GM21423 (cell line): ENCODE results near the gene DIRAS1.
"Not testable (repeated sequence)": the region's sequence is repeated elsewhere in the genome, so short reads cannot be mapped to it uniquely, and the experiment has no call there.

ENCODE experiments used
- ATAC-seq: cut with Tn5 transposase; IDR thresholded peaks from one replicate; pipeline ENCODE4 v1.9.1; 2021; ENCODE audit warnings: mild to moderate bottlenecking, moderate library complexity; ENCODE audit not compliant: unreplicated experiment

DIRAS1 gene

GRCh38 chr19:2714102-2714501 is 7.1 kb downstream of the DIRAS1 start:
- not testable (repeated sequence) for ATAC-seq

GRCh38 chr19:2713170-2713569 is 8.0 kb downstream of the DIRAS1 start:
- not testable (repeated sequence) for ATAC-seq

DNA sequence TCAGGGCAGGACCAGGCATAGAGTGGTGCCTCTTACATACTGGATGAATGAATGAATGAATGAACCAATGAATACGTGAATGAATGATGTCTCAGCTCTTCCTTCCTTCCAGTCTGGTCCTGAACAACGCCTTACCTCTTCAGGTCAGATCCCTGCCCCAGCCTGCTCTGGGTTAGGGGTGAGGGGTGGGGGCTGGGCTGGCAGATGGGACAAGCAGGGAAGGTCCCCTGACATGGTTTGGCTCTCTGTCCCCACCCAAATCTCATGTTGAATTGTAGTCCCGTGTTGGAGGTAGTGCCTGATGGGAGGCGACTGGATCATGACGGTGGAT is 9.3 kb downstream of the DIRAS1 start:
- ATAC-seq: no peak

GRCh38 chr19:2711172-2711874 is 9.8 kb downstream of the DIRAS1 start:
- no peak for ATAC-seq

DNA sequence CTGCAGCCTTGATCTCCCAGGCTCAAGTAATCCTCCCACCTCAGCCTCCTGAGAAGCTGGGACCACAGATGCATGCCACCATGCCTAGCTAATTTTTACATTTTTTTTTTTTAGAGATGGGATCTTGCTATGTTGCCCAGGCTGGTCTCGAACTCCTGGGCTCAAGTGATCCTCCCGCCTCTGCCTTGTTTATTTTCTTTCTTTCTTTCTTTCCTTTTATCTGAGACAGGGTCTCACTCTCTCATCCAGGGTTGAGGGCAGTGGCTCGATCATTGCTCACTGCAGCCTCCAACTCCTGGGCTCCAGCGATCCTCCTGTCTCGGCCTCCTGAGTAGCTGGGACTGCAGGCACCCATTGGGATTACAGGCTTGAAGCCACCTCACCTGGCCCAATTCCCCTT is 14.9 kb downstream of the DIRAS1 start:
- no peak for ATAC-seq

GRCh38 chr19:2703691-2704216 is 17.4 kb downstream of the DIRAS1 start:
- no peak for ATAC-seq

GRCh38 chr19:2703077-2703437 is 18.1 kb downstream of the DIRAS1 start:
- ATAC-seq: no peak

GRCh38 chr19:2702170-2703076 is 18.7 kb downstream of the DIRAS1 start, which contains the start of gene GNG7:
GNG7 (minus strand) TSS chr19:2702694; CDS start chr19:2520688, 182,006 bp downstream.
- ATAC-seq: peak; percentile 76

GRCh38 chr19:2701361-2702169 is 19.6 kb downstream of the DIRAS1 start:
- ATAC-seq: no peak

DNA sequence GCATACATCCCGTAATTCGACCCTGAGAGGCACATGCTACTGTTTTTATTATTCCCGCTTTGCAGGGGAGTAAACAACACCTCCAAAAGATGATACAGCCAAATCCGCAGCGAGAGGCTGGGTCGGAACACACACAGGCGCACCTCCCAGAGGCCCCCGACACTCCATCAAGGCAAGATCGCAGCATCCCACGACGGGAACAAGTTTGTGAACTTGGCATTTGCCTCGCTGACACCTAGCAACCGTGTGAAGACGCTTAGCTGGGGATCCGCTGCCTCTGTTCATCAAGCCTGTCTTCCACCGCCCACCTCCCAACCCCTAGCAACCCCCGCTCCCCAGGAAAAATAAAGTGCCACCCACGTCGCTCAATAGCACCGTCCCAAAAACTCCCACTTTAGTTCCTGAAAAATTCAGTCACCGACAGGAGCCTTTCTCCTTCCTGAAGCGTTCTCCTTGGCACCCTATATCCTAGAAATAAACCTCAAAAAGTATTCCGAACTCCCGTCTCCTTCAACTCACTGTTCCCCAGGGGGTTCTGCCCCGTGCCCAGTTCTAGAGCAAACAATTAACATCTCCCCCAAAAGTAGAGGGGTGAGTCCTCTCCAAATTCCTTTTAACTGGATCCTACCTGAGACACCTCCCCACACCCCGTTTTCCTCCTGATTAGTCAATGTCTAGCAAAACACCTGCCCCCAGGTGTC is 20.4 kb downstream of the DIRAS1 start:
- ATAC-seq: no peak

GRCh38 chr19:2699413-2700140 is 21.6 kb downstream of the DIRAS1 start:
- no peak for ATAC-seq

DNA sequence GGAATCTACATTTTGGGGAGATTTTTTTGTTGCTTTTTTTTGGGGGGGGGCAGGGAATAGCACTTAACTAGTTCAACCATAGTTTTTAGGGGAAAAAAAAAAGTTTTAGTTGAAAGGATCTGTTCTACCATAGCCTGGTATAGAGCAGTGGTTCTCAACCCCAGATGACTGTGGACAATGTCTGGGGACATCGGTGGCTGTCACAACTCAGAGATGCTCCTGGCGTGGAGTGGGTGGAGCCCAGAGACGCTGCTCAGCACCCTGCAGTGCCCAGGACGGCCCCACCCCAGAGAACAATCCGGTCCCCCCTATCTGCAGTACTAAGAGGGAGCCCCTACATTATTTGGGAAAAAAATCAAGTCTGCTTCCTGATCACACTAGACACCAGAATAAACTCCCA is 27.0 kb downstream of the DIRAS1 start:
- no peak for ATAC-seq

DNA sequence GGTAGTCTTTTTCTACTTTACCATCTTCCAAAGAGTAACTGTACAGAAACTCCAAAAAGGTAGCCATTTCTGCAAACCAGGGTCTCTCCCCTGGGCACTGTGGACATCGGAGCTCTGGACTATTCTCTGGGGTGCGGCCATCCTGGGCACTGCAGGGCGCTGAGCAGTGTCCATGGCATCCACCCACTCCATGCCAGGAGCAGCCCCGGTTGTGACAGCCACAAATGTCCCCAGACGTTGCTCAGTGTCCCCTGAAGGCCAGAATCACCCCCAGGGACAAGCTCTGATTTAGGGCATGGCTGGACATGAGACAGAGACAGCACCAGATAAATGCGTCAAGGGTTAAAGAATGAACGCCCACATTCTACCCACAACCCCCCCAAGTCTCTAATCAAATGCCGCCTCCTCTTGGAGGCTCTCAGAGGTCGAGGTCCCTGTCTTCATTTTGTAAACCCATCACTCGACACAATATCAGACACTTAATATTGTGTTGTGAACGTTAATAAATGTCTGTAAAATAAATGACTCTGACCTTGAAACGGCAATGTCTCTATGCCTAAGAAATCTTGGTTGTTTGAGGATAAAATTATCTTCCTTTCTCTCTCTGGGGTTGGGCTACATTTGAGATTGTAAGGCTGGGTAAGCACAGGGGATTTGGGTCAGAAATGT is 27.5 kb downstream of the DIRAS1 start:
- no peak for ATAC-seq

DNA sequence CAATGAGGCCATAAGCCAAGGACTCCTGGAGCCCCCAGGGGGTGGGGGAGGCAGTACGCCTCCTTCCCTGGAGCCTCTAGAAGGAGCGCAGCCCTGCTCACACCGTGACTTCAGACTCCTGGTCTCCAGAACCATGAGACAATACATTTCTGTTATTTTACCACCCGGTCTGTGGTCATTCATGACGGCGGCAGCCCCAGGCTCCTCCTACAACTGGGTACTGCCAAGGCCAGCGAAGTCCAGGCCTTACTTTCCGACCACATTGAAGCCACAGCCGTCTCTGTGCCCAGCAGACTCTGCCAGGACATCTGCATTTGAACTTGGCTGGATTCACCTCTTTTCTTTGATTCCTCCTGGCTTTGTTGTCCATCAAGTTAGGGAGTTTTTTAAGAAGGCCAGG is 29.2 kb downstream of the DIRAS1 start:
- ATAC-seq: no peak

- no peak for ATAC-seq
Observed at GRCh38 chr19:2690856-2691255, 30.3 kb downstream of the DIRAS1 start.

GRCh38 chr19:2686360-2686759 is 34.8 kb downstream of the DIRAS1 start:
- no peak for ATAC-seq

GRCh38 chr19:2685204-2685704 is 35.9 kb downstream of the DIRAS1 start:
- ATAC-seq: no peak

DNA sequence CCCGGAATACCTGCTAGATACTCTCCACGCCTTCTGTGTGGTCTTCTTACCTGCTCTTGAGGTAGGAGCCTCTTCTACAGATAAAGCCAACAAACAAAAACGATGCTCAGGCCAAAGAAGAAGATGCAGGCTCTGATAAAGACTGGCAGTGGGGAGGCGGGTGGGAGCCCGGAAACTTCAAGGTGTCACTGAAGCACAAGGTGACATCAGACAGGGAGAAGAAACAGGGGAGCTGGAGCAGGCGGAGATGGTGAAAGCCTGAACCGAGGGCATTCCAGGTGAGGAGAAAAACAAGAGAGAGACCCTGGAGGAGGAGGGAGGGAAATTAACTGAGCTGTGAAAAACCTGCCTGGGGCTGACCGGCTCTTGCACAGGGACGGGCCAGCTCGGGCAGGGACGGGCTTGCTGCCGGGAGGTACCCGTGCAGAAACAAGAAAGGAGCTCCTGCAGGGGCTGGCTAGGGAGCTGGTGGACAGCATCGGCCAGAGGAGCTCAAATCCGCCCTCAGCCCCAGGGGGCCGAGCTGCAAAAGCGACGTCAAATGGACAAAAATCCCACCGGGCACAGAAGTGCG is 37.7 kb downstream of the DIRAS1 start:
- ATAC-seq: no peak

DNA sequence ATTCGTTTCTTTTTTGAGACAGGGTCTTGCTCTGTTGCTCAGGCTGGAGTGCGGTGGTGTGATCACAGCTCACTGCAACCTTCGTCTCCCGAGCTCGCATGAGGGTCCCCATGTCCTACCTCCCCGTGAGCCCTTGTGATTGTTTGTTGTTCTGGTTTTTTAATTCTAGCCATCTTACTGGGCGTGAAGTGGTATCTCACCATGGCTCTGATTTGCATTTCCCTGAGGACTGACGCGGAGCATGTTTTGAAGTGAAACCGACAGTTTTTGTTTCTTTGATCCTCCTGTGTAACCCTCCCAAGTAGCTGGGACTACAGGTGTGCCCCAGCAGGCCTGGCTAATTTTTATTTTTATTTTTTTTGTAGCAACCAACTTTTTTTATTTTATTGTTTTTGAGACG is 40.4 kb downstream of the DIRAS1 start:
- ATAC-seq: peak; percentile 29
